IMR-90 (cell line): ENCODE data around the gene CEP170. TPM values are rescaled to one million over a fixed set of nuclear protein-coding genes. Genes with fewer than 3 reads are reported as not detected.
"Not testable (repeated sequence)": the region's sequence is repeated elsewhere in the genome, so short reads cannot be mapped to it uniquely, and the experiment has no call there.

Experiments
- ATAC-seq: fragments of 200-7000 bp; cut with Tn5 transposase; 2 replicates; pipeline ENCODE4 v1.9.1; 2020; ENCODE audit warnings: low read depth, mild to moderate bottlenecking, moderate library complexity
- BruUV-seq: library from RNA; stranded (reverse); fragments of 400-500 nt; replicated peaks from 2 replicates; lab custom pipeline; 2021; lab: Mats Ljungman, UMichigan
- CTCF ChIA-PET: fragments of 300-600 bp; formaldehyde crosslinking; extraction: SDS; loops from one replicate; lab custom pipeline; 2021; ENCODE audit warnings: antibody characterized with exemption; lab: Yijun Ruan, JAX
- POLR2A ChIA-PET: fragments of 300-600 bp; sonication (Branson Sonifier 250); formaldehyde crosslinking; loops from one replicate; lab custom pipeline; 2022; ENCODE audit warnings: antibody characterized with exemption; ENCODE audit not compliant: unreplicated experiment; lab: Charles Lee
- DNase-seq: peaks from one replicate; pipeline ENCODE4 v3.0.0; 2013
- H2AFZ ChIP-seq: replicated peaks from 2 replicates; pipeline ENCODE3; 2013; ENCODE audit warnings: low read length, mild to moderate bottlenecking; ENCODE audit not compliant: poor library complexity
- H2AK5ac ChIP-seq: 2 replicates; pipeline ENCODE4 v1.6.1; 2013; ENCODE audit warnings: low read depth, low read length, inconsistent platforms
- H2AK9ac ChIP-seq: replicated peaks from 2 replicates; pipeline ENCODE3; 2013; ENCODE audit warnings: mild to moderate bottlenecking, low read depth, low read length, moderate library complexity; ENCODE audit not compliant: poor library complexity
- H2BK120ac ChIP-seq: 2 replicates; pipeline ENCODE4 v1.6.1; 2013; ENCODE audit warnings: low read depth, low read length, inconsistent platforms
- H2BK15ac ChIP-seq: 3 replicates; pipeline ENCODE4 v1.6.1; 2013; ENCODE audit warnings: low read depth, low read length, inconsistent platforms
- H2BK20ac ChIP-seq: 2 replicates; pipeline ENCODE4 v1.6.1; 2013; ENCODE audit warnings: low read depth, mild to moderate bottlenecking, inconsistent platforms, low read length, moderate library complexity
- H2BK5ac ChIP-seq: 2 replicates; pipeline ENCODE4 v1.6.1; 2013; ENCODE audit warnings: mild to moderate bottlenecking, low read depth, low read length, inconsistent platforms; ENCODE audit not compliant: poor library complexity, severe bottlenecking
- H3K14ac ChIP-seq: replicated peaks from 2 replicates; pipeline ENCODE4 v1.6.1; 2013; ENCODE audit warnings: low read depth, low read length, inconsistent platforms
- H3K18ac ChIP-seq: 2 replicates; pipeline ENCODE4 v1.6.1; 2013; ENCODE audit warnings: low read depth, low read length, control low read depth
- H3K23ac ChIP-seq: 2 replicates; pipeline ENCODE4 v1.6.1; 2013; ENCODE audit warnings: low read depth, low read length, inconsistent platforms
- H3K27ac ChIP-seq: 2 replicates; pipeline ENCODE4 v1.5.1; 2013; ENCODE audit warnings: mild to moderate bottlenecking, control low read depth, low read length; ENCODE audit not compliant: insufficient read depth
- H3K27me3 ChIP-seq: 2 replicates; pipeline ENCODE4 v1.6.1; 2013; ENCODE audit warnings: low read length; ENCODE audit not compliant: control insufficient read depth, insufficient read depth
- H3K36me3 ChIP-seq: 2 replicates; pipeline ENCODE4 v1.6.1; 2013; ENCODE audit warnings: low read length, mixed read lengths; ENCODE audit not compliant: control insufficient read depth, insufficient read depth
- H3K4ac ChIP-seq: 2 replicates; pipeline ENCODE4 v1.6.1; 2013; ENCODE audit warnings: low read depth, low read length, inconsistent platforms
- H3K4me1 ChIP-seq: 2 replicates; pipeline ENCODE4 v1.6.1; 2013; ENCODE audit warnings: low read length, mixed read lengths; ENCODE audit not compliant: control insufficient read depth, insufficient read depth
- H3K4me2 ChIP-seq: 2 replicates; pipeline ENCODE4 v1.6.1; 2013; ENCODE audit warnings: low read depth, mild to moderate bottlenecking, control low read depth, low read length, moderate library complexity
- H3K4me3 ChIP-seq: 2 replicates; pipeline ENCODE4 v1.5.1; 2013; ENCODE audit warnings: low read depth, mild to moderate bottlenecking, control low read depth, low read length, moderate library complexity; ENCODE audit not compliant: insufficient read depth
- H3K56ac ChIP-seq: 2 replicates; pipeline ENCODE4 v1.6.1; 2013; ENCODE audit warnings: low read length, inconsistent platforms; ENCODE audit not compliant: insufficient read depth; ENCODE audit errors: extremely low read depth
- H3K79me1 ChIP-seq, 2 experiments: 2 replicates each; pipeline ENCODE4 v1.6.1; 2013; ENCODE audit warnings: low read length in 2 of 2, inconsistent platforms in 1 of 2, low read depth in 1 of 2
- H3K9ac ChIP-seq: 2 replicates; pipeline ENCODE4 v1.6.1; 2013; ENCODE audit warnings: low read depth, low read length, control low read depth
- H3K9me1 ChIP-seq: 2 replicates; pipeline ENCODE4 v1.6.1; 2013; ENCODE audit warnings: low read length, inconsistent platforms; ENCODE audit not compliant: insufficient read depth
- H3K9me3 ChIP-seq: 2 replicates; pipeline ENCODE4 v1.6.1; 2013; ENCODE audit warnings: low read length; ENCODE audit not compliant: control insufficient read depth, insufficient read depth
- H4K20me1 ChIP-seq: 2 replicates; pipeline ENCODE4 v1.6.1; 2013; ENCODE audit warnings: low read length, inconsistent platforms; ENCODE audit not compliant: insufficient read depth
- H4K5ac ChIP-seq: 2 replicates; pipeline ENCODE4 v1.6.1; 2013; ENCODE audit warnings: mild to moderate bottlenecking, low read depth, low read length, control low read depth
- H4K8ac ChIP-seq, 2 experiments: 2 replicates each; pipeline ENCODE4 v1.6.1; 2013; ENCODE audit warnings: low read depth in 2 of 2, low read length in 2 of 2, control low read depth in 1 of 2, inconsistent platforms in 1 of 2
- H4K91ac ChIP-seq: 2 replicates; pipeline ENCODE4 v1.6.1; 2013; ENCODE audit warnings: low read depth, low read length, inconsistent platforms; ENCODE audit not compliant: insufficient read depth
- CEBPB ChIP-seq: IDR thresholded peaks from 2 replicates; pipeline ENCODE4 v1.6.1; 2012; ENCODE audit warnings: low read depth, low read length, improper control_type of control experiment
- RCOR1 ChIP-seq: IDR thresholded peaks from 2 replicates; pipeline ENCODE4 v1.6.1; 2012; ENCODE audit warnings: mild to moderate bottlenecking, low read length, improper control_type of control experiment; ENCODE audit not compliant: insufficient replicate concordance
- WGBS, 2 experiments: methylation state at CpG; one replicate each; pipeline versions ENCODE4 v1.1.5 to v1.1.7; 2013; ENCODE audit warnings: missing lambda C conversion rate in 2 of 2; ENCODE audit not compliant: insufficient read length in 1 of 2; ENCODE audit errors: extremely low coverage in 2 of 2; 5-methylcytosine and 5-hydroxymethylcytosine counted together
- dilution Hi-C: fragments of 300-500 bp; cut with HindIII; formaldehyde crosslinking; loops from one replicate; pipeline ENCODE4 v1.14.3; 2018; ENCODE audit warnings: low sequenced_read_pairs; ENCODE audit not compliant: unreplicated experiment
- in situ Hi-C: fragments of 300-500 bp; cut with MboI; formaldehyde crosslinking; loops from 3 replicates; pipeline ENCODE4 v1.14.3; 2019; ENCODE audit warnings: low sequenced_read_pairs, inconsistent platforms, mixed read lengths
- intact Hi-C: fragments of 100-400 bp; cut with micrococcal nuclease; formaldehyde crosslinking; loops from 2 replicates; pipeline ENCODE4 v1.10.0; 2022
- polyA plus RNA-seq, 3 experiments: library from polyadenylated mRNA; depleted of rRNA; stranded (reverse); fragments of >200 nt; gene quantifications; 2 replicates each; pipeline ENCODE4 v1.2.3, GENCODE V29; 2012; ENCODE audit warnings: low replicate concordance in 1 of 3
- total RNA-seq: library from RNA; depleted of rRNA; stranded (reverse); fragments of >200 nt; gene quantifications from 2 replicates; pipeline ENCODE4 v1.2.3, GENCODE V29; 2012

Gene CEP170
- total and polyA plus RNA-seq, 2 of the 4 experiments (the other 2 are of a cell fraction): 65.8 to 151 TPM

GRCh38 chr1:243213045-243213787 is 41.9 kb downstream of the CEP170 start:
- H3K9ac ChIP-seq: no peak overlapping the region
- H3K14ac ChIP-seq: peak overlapping the region; percentile 76; the same call in 1 of the 2 replicates
- no peaks in the 10 kb centered on the region for H3K9me1 ChIP-seq
- H3K4me2 ChIP-seq: peak overlapping the region; percentile 30; the same call in 1 of the 2 replicates
- no peak overlapping the region for H3K4me3 ChIP-seq
- no TSS peak for BruUV-seq
- peak overlapping the region; percentile 90 for H3K4ac ChIP-seq
- peak; percentile 77 for DNase-seq
- peak overlapping the region; percentile 86 for H2BK120ac ChIP-seq
- H3K36me3 ChIP-seq: peaks cover 5% of the 10 kb centered on the region
- H3K18ac ChIP-seq: peak overlapping the region; percentile 82; the same call in 1 of the 2 replicates
- no peak overlapping the region for H2BK15ac ChIP-seq
- peaks cover 8% of the 10 kb centered on the region for H3K4me1 ChIP-seq
- TF ChIP-seq RCOR1: no peak
- TF ChIP-seq CEBPB: peak; percentile 97
- peak overlapping the region; percentile 75 for H3K27ac ChIP-seq
- WGBS, 2 experiments: no CpG with 5 or more reads among the region's 4 CpGs
- H2BK5ac ChIP-seq: peak overlapping the region; percentile 83
- H2BK20ac ChIP-seq: 0 out of 2 replicates have a peak overlapping the region, but pooled peaks have one; percentile 32
- in situ Hi-C loops: no loop called here
- peaks cover 3% of the 10 kb centered on the region for H4K20me1 ChIP-seq
- intact Hi-C loops: no loop called here
- peak; percentile 70 for ATAC-seq
- no peaks in the 10 kb centered on the region for H3K9me3 ChIP-seq
- H3K56ac ChIP-seq: peak overlapping the region; percentile 2; the same call in 1 of the 2 replicates
- no peak overlapping the region for H3K23ac ChIP-seq
- dilution Hi-C loops: no loop called here
- peak overlapping the region; percentile 85 for H4K5ac ChIP-seq
- H4K91ac ChIP-seq: peak overlapping the region; percentile 46; the same call in 1 of the 2 replicates
- H3K79me1 ChIP-seq: peaks cover 6 to 15% of the 10 kb centered on the region in 2 experiments
- peak overlapping the region; percentile 17 for H2AK9ac ChIP-seq
- H2AFZ ChIP-seq: no peak overlapping the region
- peak overlapping the region; percentile 57; the same call in 1 of the 2 replicates for H2AK5ac ChIP-seq
- H4K8ac ChIP-seq: peak overlapping the region in 1 of 2 experiments; percentile 97; a peak in 2 of 4 replicates
- CTCF ChIA-PET: no interaction called here
- no peaks in the 10 kb centered on the region for H3K27me3 ChIP-seq
- POLR2A ChIA-PET: no interaction called here

GRCh38 chr1:243211984-243212383 is 43.1 kb downstream of the CEP170 start:
- H3K4me1 ChIP-seq, POLR2A ChIA-PET, H2AFZ ChIP-seq, H3K27me3 ChIP-seq, H4K20me1 ChIP-seq, H3K4ac ChIP-seq, H4K91ac ChIP-seq, H2AK5ac ChIP-seq, H3K36me3 ChIP-seq, H3K18ac ChIP-seq, BruUV-seq, H3K27ac ChIP-seq, intact Hi-C loops, in situ Hi-C loops, H2AK9ac ChIP-seq, dilution Hi-C loops, H3K9ac ChIP-seq, H3K9me1 ChIP-seq, H3K9me3 ChIP-seq, H3K4me3 ChIP-seq, H3K56ac ChIP-seq, H4K5ac ChIP-seq, H2BK15ac ChIP-seq, H3K79me1 ChIP-seq, ATAC-seq, H2BK120ac ChIP-seq, H3K23ac ChIP-seq, H4K8ac ChIP-seq, H3K4me2 ChIP-seq, H3K14ac ChIP-seq, H2BK20ac ChIP-seq, CTCF ChIA-PET, DNase-seq: not testable (repeated sequence)
- WGBS, 2 experiments: no CpG with 5 or more reads among the region's 3 CpGs
- H2BK5ac ChIP-seq: peak overlapping the region; percentile 33
